ENCODE measurements around the gene NINJ1. TPM values are rescaled to one million over a fixed set of nuclear protein-coding genes. Genes with fewer than 3 reads are reported as not detected.

NINJ1 gene
- total RNA-seq, 1 donor from 2014 or later: 13.4 TPM

DNA sequence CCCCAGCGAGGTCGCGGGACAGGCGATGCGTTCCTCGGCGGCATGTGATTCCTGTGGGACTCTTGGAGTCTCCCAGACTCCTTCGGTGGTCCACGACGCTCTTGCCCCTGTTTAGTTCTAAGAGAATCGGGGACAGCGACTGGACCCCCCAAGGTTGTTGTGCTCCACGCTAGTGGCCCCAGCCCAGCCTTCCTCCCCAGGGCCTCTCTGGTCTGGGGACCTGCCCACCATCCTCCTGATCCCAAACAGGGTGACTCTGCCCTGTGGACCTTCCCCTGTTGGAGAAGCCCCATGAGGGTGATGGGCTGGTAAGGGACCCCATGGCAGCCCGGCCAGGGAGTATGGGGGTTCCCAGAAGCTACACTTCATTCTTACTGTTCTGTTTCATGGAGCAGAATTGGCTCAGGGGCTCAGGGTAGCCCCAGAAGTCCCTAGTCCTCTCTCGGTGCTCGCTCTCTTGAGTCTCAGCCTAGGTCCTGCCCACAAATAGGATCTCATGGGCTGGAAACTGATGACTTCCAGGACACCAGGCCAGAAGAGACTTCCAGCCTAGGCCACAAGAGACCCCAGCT lies 37.2 kb downstream of the NINJ1 start:
- Histone ChIP-seq H3K36me3 (ENCODE audit: control insufficient read depth, insufficient read depth, low read length) (peaks cover 2% of the 10 kb centered on the region), H3K27me3 (ENCODE audit: control insufficient read depth, insufficient read depth, low read length) (no peaks in the 10 kb centered on the region), H3K4me3 (ENCODE audit: low read depth, low read length) (peak overlapping the region; percentile 76)
- TF ChIP-seq, protein P1, sequence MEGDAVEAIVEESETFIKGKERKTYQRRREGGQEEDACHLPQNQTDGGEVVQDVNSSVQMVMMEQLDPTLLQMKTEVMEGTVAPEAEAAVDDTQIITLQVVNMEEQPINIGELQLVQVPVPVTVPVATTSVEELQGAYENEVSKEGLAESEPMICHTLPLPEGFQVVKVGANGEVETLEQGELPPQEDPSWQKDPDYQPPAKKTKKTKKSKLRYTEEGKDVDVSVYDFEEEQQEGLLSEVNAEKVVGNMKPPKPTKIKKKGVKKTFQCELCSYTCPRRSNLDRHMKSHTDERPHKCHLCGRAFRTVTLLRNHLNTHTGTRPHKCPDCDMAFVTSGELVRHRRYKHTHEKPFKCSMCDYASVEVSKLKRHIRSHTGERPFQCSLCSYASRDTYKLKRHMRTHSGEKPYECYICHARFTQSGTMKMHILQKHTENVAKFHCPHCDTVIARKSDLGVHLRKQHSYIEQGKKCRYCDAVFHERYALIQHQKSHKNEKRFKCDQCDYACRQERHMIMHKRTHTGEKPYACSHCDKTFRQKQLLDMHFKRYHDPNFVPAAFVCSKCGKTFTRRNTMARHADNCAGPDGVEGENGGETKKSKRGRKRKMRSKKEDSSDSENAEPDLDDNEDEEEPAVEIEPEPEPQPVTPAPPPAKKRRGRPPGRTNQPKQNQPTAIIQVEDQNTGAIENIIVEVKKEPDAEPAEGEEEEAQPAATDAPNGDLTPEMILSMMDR (IDR thresholded peaks at IDR 0.05; ENCODE audit: insufficient read depth, low read length, severe bottlenecking): no peak
- DNase-seq (ENCODE audit: low read depth) (no peak), FAIRE-seq (no peak)

DNA sequence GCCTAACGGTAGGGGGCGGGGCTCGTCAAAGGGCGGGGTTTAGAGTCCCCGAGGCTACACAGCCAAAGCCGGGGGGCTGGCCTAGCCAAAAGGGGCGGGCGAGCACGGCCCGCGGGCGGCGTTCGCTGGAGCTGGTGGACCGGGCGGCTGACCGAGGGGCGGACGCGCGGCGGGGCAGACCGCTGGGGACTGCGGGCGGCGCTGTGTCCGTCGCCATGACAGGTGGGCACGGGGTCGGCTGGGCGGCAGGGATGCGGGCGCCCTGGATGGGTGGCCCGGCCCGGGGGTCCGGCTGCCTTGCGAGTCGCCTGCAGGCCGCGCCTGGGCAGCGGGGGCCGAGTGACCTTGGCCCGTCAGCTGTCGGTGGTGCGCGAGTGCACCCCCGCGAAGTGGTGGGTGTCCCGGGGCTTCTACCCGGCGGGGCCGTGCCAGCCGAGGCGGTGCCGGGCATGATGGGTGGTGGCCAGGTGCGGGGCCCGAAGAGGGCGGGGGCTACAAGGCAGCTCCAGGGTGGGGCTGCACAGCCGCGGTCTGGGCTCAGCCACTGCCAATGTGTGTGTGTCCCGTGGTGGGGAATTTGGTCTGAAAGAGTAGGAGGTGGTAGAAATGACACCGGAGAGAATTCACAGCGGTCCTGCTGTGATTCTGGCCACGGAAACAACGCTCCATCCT lies 37.8 kb downstream of the NINJ1 start, which contains the start of gene CARD19:
CARD19 (plus strand) TSS at position 87 of the 672 bp plus-strand sequence; CDS start at position 216, 129 bp downstream.
- H3K4me3 ChIP-seq (ENCODE audit: low read depth, low read length): peak within 1 kb of the TSS; percentile 76
- TF ChIP-seq, protein P1 (IDR thresholded peaks at IDR 0.05; ENCODE audit: insufficient read depth, low read length, severe bottlenecking): no peak
- H3K27me3 ChIP-seq (ENCODE audit: control insufficient read depth, insufficient read depth, low read length): no peaks in the 10 kb centered on the region
- H3K36me3 ChIP-seq (ENCODE audit: control insufficient read depth, insufficient read depth, low read length): peaks cover 2% of the 10 kb centered on the region
- FAIRE-seq (no peak), DNase-seq (ENCODE audit: low read depth) (peak; percentile 25)

DNA sequence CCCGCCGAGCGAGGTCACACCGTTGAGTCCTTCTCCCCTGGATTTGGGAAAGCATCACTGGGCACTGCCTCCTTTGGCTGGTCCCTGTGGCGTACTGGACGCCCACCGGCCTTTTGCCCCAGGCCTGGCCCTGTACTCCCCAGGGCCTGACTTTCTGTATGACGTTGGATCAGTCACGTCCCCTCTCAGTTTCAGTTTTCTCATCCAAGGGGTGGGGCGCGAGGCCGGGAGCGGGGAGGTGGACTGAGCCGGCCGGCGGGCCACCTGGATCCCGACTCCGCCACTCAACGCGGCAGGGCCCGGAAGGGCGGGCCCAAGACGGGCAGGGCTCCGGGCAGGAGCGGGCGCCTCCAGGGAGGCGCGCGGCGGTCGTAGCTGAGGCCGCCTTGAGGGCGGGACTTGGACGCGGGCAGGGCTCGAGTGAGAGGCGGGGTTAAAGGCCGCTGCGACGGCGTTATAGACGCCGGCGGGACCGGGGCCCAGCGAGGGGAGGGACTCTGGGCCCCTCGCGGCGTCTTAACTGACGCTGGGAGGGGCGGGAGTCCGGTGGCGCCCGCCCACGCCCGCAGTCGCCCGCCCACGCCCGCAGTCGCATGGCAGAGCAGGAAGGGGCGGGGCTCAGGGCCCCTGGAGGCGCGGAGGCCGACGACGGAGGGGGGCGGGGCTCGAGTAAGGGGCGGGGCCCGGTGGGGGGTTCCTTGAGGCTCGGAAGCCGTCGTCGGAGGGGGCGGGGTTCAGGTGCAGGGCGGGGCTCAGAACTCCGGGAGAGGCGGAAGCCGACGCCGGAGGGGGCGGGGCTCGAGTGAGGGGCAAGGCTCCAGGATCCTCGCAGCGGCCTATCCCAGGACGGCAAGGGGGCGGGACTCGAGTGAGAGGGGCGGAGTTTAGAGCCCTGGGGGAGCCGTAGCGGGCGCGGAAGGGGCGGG lies 38.6 kb downstream of the NINJ1 start:
- H3K27me3 ChIP-seq (ENCODE audit: control insufficient read depth, insufficient read depth, low read length): no peaks in the 10 kb centered on the region
- DNase-seq (ENCODE audit: low read depth) (peak; percentile 89), FAIRE-seq (no peak)
- H3K4me3 ChIP-seq (ENCODE audit: low read depth, low read length): peak overlapping the region; percentile 76
- peaks cover 2% of the 10 kb centered on the region for H3K36me3 ChIP-seq (ENCODE audit: control insufficient read depth, insufficient read depth, low read length)
- TF ChIP-seq, protein P1 (IDR thresholded peaks at IDR 0.05; ENCODE audit: insufficient read depth, low read length, severe bottlenecking): no peak

DNA sequence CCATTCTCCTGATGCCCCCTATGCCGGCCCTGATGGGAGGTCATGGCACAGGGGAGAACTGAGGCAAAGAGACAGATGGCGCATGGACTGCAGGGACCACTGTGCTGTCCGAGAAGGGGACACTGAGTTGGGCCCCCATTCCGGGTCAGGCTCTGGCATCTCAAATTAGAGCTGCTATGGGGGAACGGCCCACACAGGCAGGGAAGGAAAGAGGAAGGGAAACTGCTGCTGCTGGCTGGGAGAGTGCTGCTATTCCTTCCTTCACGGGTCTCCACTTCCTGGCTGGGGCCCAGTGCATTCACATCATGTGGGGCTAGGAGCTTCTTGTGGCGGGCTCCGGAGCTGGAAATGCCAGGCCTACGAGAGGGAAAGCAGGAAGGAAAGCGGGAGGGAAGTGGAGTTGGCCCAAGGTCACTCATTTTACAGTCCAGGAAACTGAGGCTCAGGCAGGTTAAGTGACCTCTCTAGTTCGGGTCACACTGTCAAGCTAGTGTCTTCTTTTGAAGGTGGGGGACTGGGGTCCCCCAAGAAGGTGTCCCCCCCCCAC lies 39.3 kb downstream of the NINJ1 start:
- no peak for DNase-seq (ENCODE audit: low read depth)
- peaks cover under 1% of the 10 kb centered on the region for H3K36me3 ChIP-seq (ENCODE audit: control insufficient read depth, insufficient read depth, low read length)
- no peak for FAIRE-seq
- no peaks in the 10 kb centered on the region for H3K27me3 ChIP-seq (ENCODE audit: control insufficient read depth, insufficient read depth, low read length)
- H3K4me3 ChIP-seq (ENCODE audit: low read depth, low read length): peak overlapping the region; percentile 43
- TF ChIP-seq, protein P1 (IDR thresholded peaks at IDR 0.05; ENCODE audit: insufficient read depth, low read length, severe bottlenecking): no peak

DNA sequence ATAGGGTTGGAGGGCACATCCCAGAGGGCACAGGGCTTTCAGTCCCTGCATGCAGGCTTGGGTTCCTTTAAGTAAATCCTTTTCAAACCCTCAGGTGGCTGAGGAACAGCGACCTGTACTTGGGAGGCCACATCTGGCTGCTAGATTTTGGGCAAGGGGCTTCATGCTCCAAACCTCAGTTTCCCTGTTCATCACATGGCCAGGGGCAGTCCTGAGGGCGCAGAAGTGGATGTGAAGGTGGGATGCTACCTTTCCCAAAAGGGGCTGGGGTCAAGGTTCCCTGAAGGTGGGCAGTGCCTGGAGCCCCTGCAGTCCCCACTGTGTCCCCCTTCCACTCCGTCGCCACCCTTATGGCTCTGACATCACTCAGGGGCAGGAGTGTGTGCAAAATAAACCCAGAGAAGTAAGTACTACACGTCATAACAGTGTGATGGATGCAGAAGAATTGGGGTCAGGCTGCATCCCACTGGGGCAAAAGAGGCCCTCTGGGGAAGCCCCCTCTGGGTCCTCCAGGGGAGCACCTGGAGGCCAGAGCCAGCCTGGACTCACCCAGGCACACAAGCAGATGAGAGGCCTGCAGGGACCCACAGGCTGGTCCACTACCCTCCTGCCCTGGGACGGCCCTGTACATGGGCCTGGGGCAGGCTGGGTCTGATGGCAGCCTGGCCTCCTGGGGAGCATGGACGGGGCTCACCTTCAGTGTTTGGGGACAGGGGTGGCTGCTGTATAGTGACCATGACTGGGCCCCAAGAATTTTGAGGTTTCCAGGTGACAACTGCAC lies 40.0 kb downstream of the NINJ1 start:
- no peak overlapping the region for H3K4me3 ChIP-seq (ENCODE audit: low read depth, low read length)
- no peak for DNase-seq (ENCODE audit: low read depth)
- no peaks in the 10 kb centered on the region for H3K27me3 ChIP-seq (ENCODE audit: control insufficient read depth, insufficient read depth, low read length)
- no peak for FAIRE-seq
- no peaks in the 10 kb centered on the region for H3K36me3 ChIP-seq (ENCODE audit: control insufficient read depth, insufficient read depth, low read length)
- TF ChIP-seq, protein P1 (IDR thresholded peaks at IDR 0.05; ENCODE audit: insufficient read depth, low read length, severe bottlenecking): no peak
